ENCODE data around the gene LYPD6.

Gene LYPD6

DNA sequence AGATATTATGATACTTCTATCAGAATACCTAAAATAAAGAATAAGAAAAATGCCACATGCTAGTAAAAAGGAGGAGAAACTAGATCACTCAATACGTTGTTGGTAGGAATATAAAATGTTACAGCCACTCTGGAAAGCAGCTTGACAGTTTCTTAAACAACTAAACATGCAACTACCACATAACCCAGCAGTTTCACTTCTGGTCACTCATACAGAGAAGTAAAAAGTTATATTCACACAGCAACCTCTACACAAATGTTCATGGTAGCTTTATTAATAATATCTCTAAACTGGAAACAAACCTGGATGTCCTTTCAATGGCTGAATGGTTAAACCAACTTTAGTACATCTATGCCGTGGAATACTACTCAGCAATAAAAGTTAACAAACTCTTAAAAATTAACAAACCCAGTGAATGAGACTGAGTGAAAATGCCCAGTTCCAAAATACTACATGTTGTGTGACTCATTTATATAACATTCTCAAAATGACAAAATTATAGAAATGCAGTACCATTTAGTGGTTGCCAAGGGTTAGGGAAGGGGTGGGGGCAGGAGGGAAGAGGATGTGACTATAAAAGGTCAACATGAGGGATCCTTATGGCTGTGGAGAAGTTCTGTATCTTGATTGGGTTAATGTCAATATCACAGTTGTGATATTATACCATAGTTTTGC, 133.1 kb downstream of the LYPD6 start:
- no peak overlapping the region for H3K27ac ChIP-seq (ENCODE audit: low read length)
- no peaks in the 10 kb centered on the region for H3K9me3 ChIP-seq (replicated peaks; ENCODE audit: insufficient read depth, low read length)
- H3K36me3 ChIP-seq (replicated peaks; ENCODE audit: insufficient read depth, low read length) = no peaks in the 10 kb centered on the region
- no peaks in the 10 kb centered on the region for H3K4me1 ChIP-seq (ENCODE audit: low read length)
- no peak for DNase-seq
- H4K20me1 ChIP-seq (ENCODE audit: insufficient read depth, low read length) = no peaks in the 10 kb centered on the region
- no peak overlapping the region for H3K9ac ChIP-seq (ENCODE audit: low read length)
- H3K4me3 ChIP-seq (ENCODE audit: low read length) = no peak overlapping the region
- H3K4me2 ChIP-seq (ENCODE audit: low read depth, low read length) = no peak overlapping the region
- TF ChIP-seq EZH2phosphoT487 (IDR thresholded peaks at IDR 0.05; ENCODE audit: low read length) = no peak
- no peak overlapping the region for H2AFZ ChIP-seq (ENCODE audit: low read length)
- no peaks in the 10 kb centered on the region for H3K27me3 ChIP-seq (replicated peaks; ENCODE audit: insufficient read depth, low read length)
- no peaks in the 10 kb centered on the region for H3K79me2 ChIP-seq (ENCODE audit: low read length)
- no peaks in the 10 kb centered on the region for H3K9me2 ChIP-seq (replicated peaks; ENCODE audit: insufficient read depth, low read length)
- H3F3A ChIP-seq (ENCODE audit: insufficient read depth, low read length) = no peaks in the 10 kb centered on the region

DNA sequence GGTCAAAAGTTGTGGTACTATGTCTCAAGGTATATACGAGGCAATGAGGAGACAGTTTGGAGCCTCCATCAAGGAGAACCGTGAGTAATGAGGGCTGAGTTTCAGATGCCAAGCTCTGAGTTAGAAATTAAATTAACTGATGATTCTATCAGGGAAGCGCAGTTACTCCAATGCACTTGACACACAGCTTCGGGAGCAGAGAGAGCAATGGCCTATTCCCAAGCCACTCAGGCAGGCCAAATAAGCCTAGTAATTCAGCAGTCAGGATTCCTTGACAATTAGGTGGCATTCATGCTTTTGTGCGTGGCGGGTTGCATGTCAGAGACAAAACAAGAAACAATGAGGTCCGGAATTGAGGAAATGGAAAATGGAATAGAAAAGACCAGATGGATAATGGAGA, 134.0 kb downstream of the LYPD6 start:
- Histone ChIP-seq H3K79me2 (ENCODE audit: low read length) (no peaks in the 10 kb centered on the region), H4K20me1 (ENCODE audit: insufficient read depth, low read length) (no peaks in the 10 kb centered on the region), H3K4me2 (ENCODE audit: low read depth, low read length) (no peak overlapping the region), H2AFZ (ENCODE audit: low read length) (no peak overlapping the region), H3K9ac (ENCODE audit: low read length) (no peak overlapping the region), H3K9me3 (replicated peaks; ENCODE audit: insufficient read depth, low read length) (no peaks in the 10 kb centered on the region), H3K36me3 (replicated peaks; ENCODE audit: insufficient read depth, low read length) (no peaks in the 10 kb centered on the region), H3K27me3 (replicated peaks; ENCODE audit: insufficient read depth, low read length) (no peaks in the 10 kb centered on the region), H3K9me2 (replicated peaks; ENCODE audit: insufficient read depth, low read length) (no peaks in the 10 kb centered on the region), H3F3A (ENCODE audit: insufficient read depth, low read length) (no peaks in the 10 kb centered on the region), H3K4me3 (ENCODE audit: low read length) (no peak overlapping the region), H3K4me1 (ENCODE audit: low read length) (no peaks in the 10 kb centered on the region), H3K27ac (ENCODE audit: low read length) (no peak overlapping the region)
- TF ChIP-seq EZH2 (optimal IDR thresholded peaks at IDR 0.05; ENCODE audit: low read depth, low read length) (no peak), EZH2phosphoT487 (IDR thresholded peaks at IDR 0.05; ENCODE audit: low read length) (no peak)
- TF ChIP-seq, protein P1, sequence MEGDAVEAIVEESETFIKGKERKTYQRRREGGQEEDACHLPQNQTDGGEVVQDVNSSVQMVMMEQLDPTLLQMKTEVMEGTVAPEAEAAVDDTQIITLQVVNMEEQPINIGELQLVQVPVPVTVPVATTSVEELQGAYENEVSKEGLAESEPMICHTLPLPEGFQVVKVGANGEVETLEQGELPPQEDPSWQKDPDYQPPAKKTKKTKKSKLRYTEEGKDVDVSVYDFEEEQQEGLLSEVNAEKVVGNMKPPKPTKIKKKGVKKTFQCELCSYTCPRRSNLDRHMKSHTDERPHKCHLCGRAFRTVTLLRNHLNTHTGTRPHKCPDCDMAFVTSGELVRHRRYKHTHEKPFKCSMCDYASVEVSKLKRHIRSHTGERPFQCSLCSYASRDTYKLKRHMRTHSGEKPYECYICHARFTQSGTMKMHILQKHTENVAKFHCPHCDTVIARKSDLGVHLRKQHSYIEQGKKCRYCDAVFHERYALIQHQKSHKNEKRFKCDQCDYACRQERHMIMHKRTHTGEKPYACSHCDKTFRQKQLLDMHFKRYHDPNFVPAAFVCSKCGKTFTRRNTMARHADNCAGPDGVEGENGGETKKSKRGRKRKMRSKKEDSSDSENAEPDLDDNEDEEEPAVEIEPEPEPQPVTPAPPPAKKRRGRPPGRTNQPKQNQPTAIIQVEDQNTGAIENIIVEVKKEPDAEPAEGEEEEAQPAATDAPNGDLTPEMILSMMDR (IDR thresholded peaks at IDR 0.05; ENCODE audit: low read length) = no peak
- DNase-seq = no peak

DNA sequence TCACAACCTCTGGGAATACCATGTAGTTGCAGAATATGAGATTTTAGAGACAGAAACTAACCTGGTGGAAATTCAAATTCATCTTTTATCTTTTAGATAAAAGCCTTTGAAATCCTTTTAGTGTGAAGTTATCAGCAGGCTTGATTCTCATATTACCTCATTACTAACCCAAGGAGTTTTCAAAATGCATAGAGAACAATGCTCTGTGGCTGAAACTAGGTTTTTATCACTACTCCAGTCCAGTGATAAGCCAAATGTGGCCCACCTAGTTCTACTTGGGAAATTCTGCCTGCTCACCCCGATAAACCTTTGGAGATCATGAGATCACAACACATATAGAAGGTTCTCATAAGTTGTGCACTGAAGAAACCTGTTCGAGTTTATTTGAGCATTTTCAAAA, 135.5 kb downstream of the LYPD6 start:
- H3K27me3 ChIP-seq (replicated peaks; ENCODE audit: insufficient read depth, low read length) = no peaks in the 10 kb centered on the region
- TF ChIP-seq, protein P1 (IDR thresholded peaks at IDR 0.05; ENCODE audit: low read length) = no peak
- TF ChIP-seq EZH2 (optimal IDR thresholded peaks at IDR 0.05; ENCODE audit: low read depth, low read length) = no peak
- TF ChIP-seq EZH2phosphoT487 (IDR thresholded peaks at IDR 0.05; ENCODE audit: low read length) = no peak
- no peak overlapping the region for H3K4me3 ChIP-seq (ENCODE audit: low read length)
- H3K27ac ChIP-seq (ENCODE audit: low read length) = no peak overlapping the region
- no peak for DNase-seq
- H3K9me2 ChIP-seq (replicated peaks; ENCODE audit: insufficient read depth, low read length) = no peaks in the 10 kb centered on the region
- no peaks in the 10 kb centered on the region for H3K4me1 ChIP-seq (ENCODE audit: low read length)
- H3K4me2 ChIP-seq (ENCODE audit: low read depth, low read length) = no peak overlapping the region
- no peak overlapping the region for H3K9ac ChIP-seq (ENCODE audit: low read length)
- no peaks in the 10 kb centered on the region for H3F3A ChIP-seq (ENCODE audit: insufficient read depth, low read length)
- no peaks in the 10 kb centered on the region for H4K20me1 ChIP-seq (ENCODE audit: insufficient read depth, low read length)
- no peak overlapping the region for H2AFZ ChIP-seq (ENCODE audit: low read length)
- H3K79me2 ChIP-seq (ENCODE audit: low read length) = no peaks in the 10 kb centered on the region
- H3K36me3 ChIP-seq (replicated peaks; ENCODE audit: insufficient read depth, low read length) = no peaks in the 10 kb centered on the region
- no peaks in the 10 kb centered on the region for H3K9me3 ChIP-seq (replicated peaks; ENCODE audit: insufficient read depth, low read length)

DNA sequence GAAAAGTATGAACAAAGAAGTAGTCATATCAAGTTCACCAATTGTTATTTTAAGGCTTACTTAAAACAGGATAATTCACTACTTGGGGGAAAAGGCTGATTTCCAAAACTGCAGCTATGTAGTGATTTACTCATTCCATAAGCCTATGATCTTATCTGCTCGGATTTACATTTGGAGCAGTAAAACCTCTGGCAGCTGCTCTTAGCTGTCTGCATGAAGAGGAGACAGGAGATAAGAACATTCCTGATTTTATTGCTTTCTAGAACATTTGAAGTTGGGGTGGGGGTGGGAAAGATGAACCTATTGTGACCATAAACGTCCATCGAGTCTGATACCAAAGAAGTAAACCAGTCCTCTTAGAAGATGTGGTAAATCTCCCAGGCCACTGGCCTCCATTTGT, 136.2 kb downstream of the LYPD6 start:
- no peaks in the 10 kb centered on the region for H3K36me3 ChIP-seq (replicated peaks; ENCODE audit: insufficient read depth, low read length)
- no peaks in the 10 kb centered on the region for H4K20me1 ChIP-seq (ENCODE audit: insufficient read depth, low read length)
- H3K27me3 ChIP-seq (replicated peaks; ENCODE audit: insufficient read depth, low read length) = no peaks in the 10 kb centered on the region
- no peak overlapping the region for H3K9ac ChIP-seq (ENCODE audit: low read length)
- H3K9me3 ChIP-seq (replicated peaks; ENCODE audit: insufficient read depth, low read length) = no peaks in the 10 kb centered on the region
- no peaks in the 10 kb centered on the region for H3K4me1 ChIP-seq (ENCODE audit: low read length)
- H3K4me3 ChIP-seq (ENCODE audit: low read length) = no peak overlapping the region
- TF ChIP-seq, protein P1 (IDR thresholded peaks at IDR 0.05; ENCODE audit: low read length) = no peak
- TF ChIP-seq EZH2 (optimal IDR thresholded peaks at IDR 0.05; ENCODE audit: low read depth, low read length) = no peak
- no peak for TF ChIP-seq EZH2phosphoT487 (IDR thresholded peaks at IDR 0.05; ENCODE audit: low read length)
- H3K27ac ChIP-seq (ENCODE audit: low read length) = no peak overlapping the region
- no peaks in the 10 kb centered on the region for H3K79me2 ChIP-seq (ENCODE audit: low read length)
- no peak overlapping the region for H3K4me2 ChIP-seq (ENCODE audit: low read depth, low read length)
- no peak for DNase-seq
- no peak overlapping the region for H2AFZ ChIP-seq (ENCODE audit: low read length)
- no peaks in the 10 kb centered on the region for H3F3A ChIP-seq (ENCODE audit: insufficient read depth, low read length)
- H3K9me2 ChIP-seq (replicated peaks; ENCODE audit: insufficient read depth, low read length) = no peaks in the 10 kb centered on the region

Measured in MM.1S (cell line).